Transverse colon (tissue), 4 donors: Measurements from ENCODE around the gene SLTM. TPM values are rescaled to one million over a fixed set of nuclear protein-coding genes. Genes with fewer than 3 reads are reported as not detected.

ENCODE experiments used
- DNase-seq: peaks from one replicate; pipeline ENCODE4 v3.0.0-alpha.2; 2019
- H3K27ac ChIP-seq, 4 donors: fragments of 200-600 bp; sonication (generic); 2 replicates each; pipeline ENCODE4 v1.5.1; 2016 to 2018; ENCODE audit warnings: inconsistent platforms in 4 of 4
- H3K27me3 ChIP-seq: fragments of 200-600 bp; sonication (generic); 2 replicates; pipeline ENCODE4 v1.5.1; 2017; ENCODE audit warnings: inconsistent platforms
- H3K36me3 ChIP-seq, 4 donors: fragments of 200-600 bp; sonication (generic); 2 replicates each; pipeline ENCODE4 v1.5.1; 2017 to 2019; ENCODE audit warnings: inconsistent platforms in 4 of 4
- H3K4me1 ChIP-seq, 4 donors: fragments of 200-600 bp; sonication (generic); 2 replicates each; pipeline ENCODE4 v1.5.1; 2017 to 2020; ENCODE audit warnings: inconsistent platforms in 4 of 4
- H3K4me3 ChIP-seq, 4 donors: fragments of 200-600 bp; sonication (generic); 1 replicate in 1 of 4; 2 replicates in 3 of 4; pipeline versions ENCODE4 v1.5.1 to v1.6.1; 2017 to 2019; ENCODE audit warnings: inconsistent platforms in 4 of 4
- H3K9me3 ChIP-seq, 2 donors: fragments of 200-600 bp; sonication (generic); 2 replicates each; pipeline ENCODE4 v1.5.1; 2017 to 2019; ENCODE audit warnings: inconsistent platforms in 2 of 2
- CTCF ChIP-seq, 5 experiments: fragments of 200-600 bp in 3 of 5; fragments of 450-650 bp in 2 of 5; sonication (generic) in 3 of 5; IDR thresholded peaks; 1 replicate in 2 of 5; 2 replicates in 3 of 5; pipeline ENCODE4 v1.5.1; 2016 to 2017; ENCODE audit warnings: antibody characterized with exemption in 5 of 5, inconsistent platforms in 3 of 5, mild to moderate bottlenecking in 2 of 5, moderate library complexity in 1 of 5
- EP300 ChIP-seq: sonication (generic); formaldehyde crosslinking; IDR thresholded peaks from one replicate; pipeline ENCODE4 v1.6.1; 2017; ENCODE audit warnings: antibody characterized with exemption, low read depth
- POLR2A ChIP-seq: fragments of 450-650 bp; IDR thresholded peaks from one replicate; pipeline ENCODE4 v1.6.1; 2016; ENCODE audit warnings: antibody characterized with exemption, mild to moderate bottlenecking, moderate library complexity
- POLR2AphosphoS5 ChIP-seq, 3 donors: sonication (generic); formaldehyde crosslinking; IDR thresholded peaks; one replicate each; pipeline ENCODE4 v1.6.1; 2016; ENCODE audit warnings: antibody characterized with exemption in 3 of 3
- WGBS, 2 donors: methylation state at CpG; one replicate each; pipeline ENCODE4 v1.1.5; 2018; ENCODE audit warnings: low coverage in 1 of 2; 5-methylcytosine and 5-hydroxymethylcytosine counted together
- in situ Hi-C, 4 donors: fragments of 200-750 bp; cut with MboI; loops; one replicate each; pipeline versions ENCODE4 v1.15.0 to v1.15.1; 2017; ENCODE audit warnings: low sequenced_read_pairs in 3 of 4, low pct_ligation_motif_present in 1 of 4, low pct_unique_long_range_greater_than_20kb in 1 of 4
- intact Hi-C: fragments of 100-400 bp; cut with DNase I; formaldehyde crosslinking; loops from one replicate; pipeline ENCODE4 v1.15.1; 2023; ENCODE audit warnings: low total_unique reads
- total RNA-seq, 4 donors: library from RNA; depleted of rRNA; stranded (reverse); fragments of >200 nt; gene quantifications; one replicate each; pipeline ENCODE4 v1.1.0, GENCODE V29; 2016

SLTM gene
- total RNA-seq, 4 donors from 2014 or later: 91.9 to 447 (median 143) TPM

DNA sequence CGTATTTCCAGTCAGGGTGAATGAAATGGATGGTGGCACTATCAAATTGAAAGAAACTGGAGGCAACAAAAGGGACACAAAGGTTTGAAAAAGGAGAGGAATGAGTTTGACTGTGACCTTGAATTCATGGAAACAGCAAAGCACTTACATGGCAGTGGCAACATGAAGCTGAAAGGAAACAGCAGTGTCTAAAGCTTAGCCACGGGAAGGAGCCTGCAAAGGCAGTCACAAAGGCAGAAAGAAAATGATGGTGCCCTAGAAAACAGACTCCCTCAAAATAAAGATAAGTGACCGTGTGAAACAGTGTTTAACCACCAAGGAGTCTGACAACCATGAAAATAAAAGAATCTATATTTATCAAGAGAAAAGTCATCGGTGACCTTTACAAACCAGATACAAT lies 51.2 kb downstream of the SLTM start:
- H3K27me3 ChIP-seq: no peaks in the 10 kb centered on the region
- DNase-seq: no peak
- no peak for TF ChIP-seq POLR2A
- no peak for TF ChIP-seq EP300
- no peak for TF ChIP-seq CTCF (IDR thresholded peaks at IDR 0.05)
- no peak for TF ChIP-seq POLR2AphosphoS5 (IDR thresholded peaks at IDR 0.05)
- H3K9me3 ChIP-seq: no peaks in the 10 kb centered on the region
- no peak overlapping the region for H3K4me3 ChIP-seq
- in situ Hi-C loops: no loop called here
- H3K36me3 ChIP-seq: peaks cover 0 to 94% (median 44%) of the 10 kb centered on the region in 4 donors
- no peaks in the 10 kb centered on the region for H3K4me1 ChIP-seq
- WGBS, 2 donors: 92 to 96% methylated on average over 2 to 4 of the region's 4 CpGs
- H3K27ac ChIP-seq: no peak overlapping the region
- intact Hi-C loops: no loop called here

- Histone ChIP-seq H3K9me3 (no peaks in the 10 kb centered on the region), H3K36me3 (peaks cover 0 to 84% (median 36%) of the 10 kb centered on the region in 4 donors), H3K4me3 (no peak overlapping the region), H3K27ac (no peak overlapping the region), H3K4me1 (no peaks in the 10 kb centered on the region), H3K27me3 (no peaks in the 10 kb centered on the region)
- DNase-seq: no peak
- no peak for TF ChIP-seq POLR2AphosphoS5 (IDR thresholded peaks at IDR 0.05)
- TF ChIP-seq POLR2A: no peak
- no peak for TF ChIP-seq EP300
- TF ChIP-seq CTCF (IDR thresholded peaks at IDR 0.05): no peak
- 63% methylated on average over 3 of the region's 3 CpGs; no CpG with 5 or more reads in 1 of the 2 donors for WGBS, 2 donors
- in situ Hi-C loops (no loop called here), intact Hi-C loops (no loop called here)
Measured at GRCh38 chr15:58880320-58880719, 53.2 kb downstream of the SLTM start.

DNA sequence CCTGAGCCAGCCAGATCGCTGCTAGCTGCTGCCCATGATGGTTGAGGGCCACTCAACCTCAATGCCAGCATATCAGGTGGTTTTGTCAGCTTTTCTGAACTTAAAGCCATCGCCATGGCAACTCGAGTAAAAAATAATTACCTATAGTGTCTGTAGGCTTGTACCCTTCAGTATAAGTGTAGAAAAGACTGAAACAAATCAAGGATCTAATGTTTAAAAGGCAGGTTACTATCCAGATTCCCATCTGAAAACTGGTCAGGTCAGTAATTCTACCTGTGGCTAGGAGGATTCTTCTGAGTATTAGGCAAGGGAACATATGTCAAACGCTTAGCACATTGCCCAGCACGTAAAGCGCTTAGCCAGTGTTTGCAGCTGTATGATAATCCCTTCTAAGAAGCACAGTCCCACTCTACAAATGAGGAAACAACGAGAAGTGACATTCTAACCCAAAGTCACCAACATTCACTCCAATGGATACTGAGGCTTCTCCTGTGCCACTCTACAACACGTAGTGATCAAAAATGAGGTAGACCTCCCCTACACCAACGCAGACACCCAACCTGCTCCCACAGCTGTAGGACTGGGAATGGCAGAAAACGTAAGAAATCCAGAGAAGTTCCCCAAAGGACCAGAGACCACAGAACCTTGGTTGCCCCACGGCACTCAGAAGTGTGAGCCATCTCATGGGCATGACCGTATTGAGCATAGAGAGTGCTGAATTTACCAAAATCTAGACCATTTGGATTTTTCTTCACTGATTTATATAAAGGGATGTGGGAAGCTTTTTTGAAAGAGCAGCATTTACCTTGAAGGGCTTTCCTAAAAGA lies 55.3 kb downstream of the SLTM start:
- TF ChIP-seq CTCF (IDR thresholded peaks at IDR 0.05): no peak
- TF ChIP-seq POLR2A: no peak
- TF ChIP-seq EP300: no peak
- TF ChIP-seq POLR2AphosphoS5 (IDR thresholded peaks at IDR 0.05): no peak
- Histone ChIP-seq H3K4me3 (no peak overlapping the region), H3K9me3 (no peaks in the 10 kb centered on the region), H3K27me3 (no peaks in the 10 kb centered on the region), H3K27ac (no peak overlapping the region), H3K4me1 (no peaks in the 10 kb centered on the region), H3K36me3 (peaks cover 0 to 63% (median 27%) of the 10 kb centered on the region in 4 donors)
- intact Hi-C loops: no loop called here
- in situ Hi-C loops: no loop called here
- DNase-seq: no peak
- WGBS, 2 donors: 97 to 98% methylated on average over 9 to 12 of the region's 12 CpGs

DNA sequence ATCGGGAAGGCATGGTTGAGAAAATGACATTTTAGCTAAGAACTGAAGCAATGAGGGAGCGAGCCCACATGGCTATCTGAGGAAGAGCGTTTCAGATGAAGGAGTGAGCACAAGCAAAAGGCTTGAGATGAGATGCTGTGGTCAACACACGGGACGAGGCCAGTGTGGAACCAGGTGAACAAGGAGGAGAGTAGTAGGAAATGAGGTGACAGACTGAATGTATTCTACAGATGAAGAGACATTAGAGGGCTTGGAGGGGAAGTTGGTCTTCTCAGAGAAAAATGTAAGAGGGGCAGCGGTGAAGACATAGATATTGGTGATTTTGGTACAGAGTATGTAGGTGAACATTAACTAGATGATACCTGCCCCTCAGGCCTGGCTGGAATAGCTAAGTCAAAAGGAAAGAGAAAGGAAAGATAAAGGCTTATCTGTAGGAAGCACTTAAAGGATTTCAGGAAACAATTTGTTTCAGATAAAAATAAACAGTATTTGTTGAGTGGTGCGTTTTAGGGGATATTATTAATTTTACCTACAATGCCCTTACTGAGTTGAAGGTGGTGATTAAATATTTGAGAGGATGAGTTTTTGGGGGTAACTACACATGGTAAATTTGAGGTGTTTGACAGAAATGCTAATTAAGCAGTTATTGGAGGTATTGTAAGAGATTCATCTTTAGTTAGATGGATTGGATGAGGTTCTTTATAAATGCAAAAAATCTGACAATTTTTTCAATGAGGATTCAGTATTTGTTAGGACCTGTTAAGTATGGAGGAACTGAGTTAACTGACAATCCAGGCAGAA lies 57.0 kb downstream of the SLTM start:
- Histone ChIP-seq H3K27me3 (no peaks in the 10 kb centered on the region), H3K27ac (no peak overlapping the region), H3K4me3 (no peak overlapping the region), H3K36me3 (peaks cover 0 to 46% (median 20%) of the 10 kb centered on the region in 4 donors), H3K4me1 (no peaks in the 10 kb centered on the region), H3K9me3 (no peaks in the 10 kb centered on the region)
- in situ Hi-C loops (no loop called here), intact Hi-C loops (no loop called here)
- WGBS, 2 donors: 83 to 93% methylated on average over 6 to 7 of the region's 7 CpGs
- TF ChIP-seq CTCF (IDR thresholded peaks at IDR 0.05): no peak
- TF ChIP-seq EP300: no peak
- no peak for TF ChIP-seq POLR2AphosphoS5 (IDR thresholded peaks at IDR 0.05)
- TF ChIP-seq POLR2A: no peak
- DNase-seq: no peak
